ENCODE measurements around the gene MYOM1. TPM values are rescaled to one million over a fixed set of nuclear protein-coding genes. Genes with fewer than 3 reads are reported as not detected.

Gene MYOM1
- total RNA-seq, 2 experiments from 2014 or later: 2.4 to 3.8 TPM

DNA sequence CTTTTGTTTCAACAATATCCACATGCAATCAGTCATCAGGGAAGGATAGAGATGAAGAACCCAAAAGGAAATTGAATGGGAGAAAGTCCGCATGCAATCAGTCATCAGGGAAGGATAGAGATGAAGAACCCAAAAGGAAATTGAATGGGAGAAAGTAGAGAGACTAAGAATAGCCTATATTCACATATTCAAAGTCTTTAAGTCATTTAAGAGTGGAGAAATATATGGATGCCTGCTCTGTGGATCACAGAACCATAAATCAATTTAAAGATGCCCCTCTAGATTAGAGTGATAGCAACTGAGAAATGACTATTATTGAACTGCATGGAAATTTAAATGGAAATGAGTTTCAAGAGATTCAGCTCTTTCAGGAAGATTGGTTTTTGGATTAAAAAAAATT is 116.8 kb downstream of the MYOM1 start:
- Histone ChIP-seq H3K9me3 (ENCODE audit: low read length) (no peaks in the 10 kb centered on the region), H4K20me1 (ENCODE audit: insufficient read depth, low read length) (no peaks in the 10 kb centered on the region), H3K79me2 (ENCODE audit: insufficient read depth, low read depth, low read length) (no peaks in the 10 kb centered on the region), H3K4me1 (ENCODE audit: insufficient read depth, low read length, poor library complexity, severe bottlenecking) (no peaks in the 10 kb centered on the region), H3K4me2 (ENCODE audit: low read length) (no peak overlapping the region), H3K4me3 (ENCODE audit: low read depth, low read length, poor library complexity, severe bottlenecking) (no peak overlapping the region), H3K36me3 (ENCODE audit: insufficient read depth, low read length) (no peaks in the 10 kb centered on the region), H3K27ac (ENCODE audit: low read depth, low read length, poor library complexity, severe bottlenecking) (no peak overlapping the region), H2AFZ (ENCODE audit: low read length) (no peak overlapping the region), H3K9me2 (ENCODE audit: insufficient read depth, low read length) (no peaks in the 10 kb centered on the region)
- TF ChIP-seq, protein P1, sequence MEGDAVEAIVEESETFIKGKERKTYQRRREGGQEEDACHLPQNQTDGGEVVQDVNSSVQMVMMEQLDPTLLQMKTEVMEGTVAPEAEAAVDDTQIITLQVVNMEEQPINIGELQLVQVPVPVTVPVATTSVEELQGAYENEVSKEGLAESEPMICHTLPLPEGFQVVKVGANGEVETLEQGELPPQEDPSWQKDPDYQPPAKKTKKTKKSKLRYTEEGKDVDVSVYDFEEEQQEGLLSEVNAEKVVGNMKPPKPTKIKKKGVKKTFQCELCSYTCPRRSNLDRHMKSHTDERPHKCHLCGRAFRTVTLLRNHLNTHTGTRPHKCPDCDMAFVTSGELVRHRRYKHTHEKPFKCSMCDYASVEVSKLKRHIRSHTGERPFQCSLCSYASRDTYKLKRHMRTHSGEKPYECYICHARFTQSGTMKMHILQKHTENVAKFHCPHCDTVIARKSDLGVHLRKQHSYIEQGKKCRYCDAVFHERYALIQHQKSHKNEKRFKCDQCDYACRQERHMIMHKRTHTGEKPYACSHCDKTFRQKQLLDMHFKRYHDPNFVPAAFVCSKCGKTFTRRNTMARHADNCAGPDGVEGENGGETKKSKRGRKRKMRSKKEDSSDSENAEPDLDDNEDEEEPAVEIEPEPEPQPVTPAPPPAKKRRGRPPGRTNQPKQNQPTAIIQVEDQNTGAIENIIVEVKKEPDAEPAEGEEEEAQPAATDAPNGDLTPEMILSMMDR (conservative IDR thresholded peaks at IDR 0.05; ENCODE audit: low read length): no peak
- no peak for TF ChIP-seq EZH2phosphoT487 (IDR thresholded peaks at IDR 0.05; ENCODE audit: borderline replicate concordance, low read depth, low read length)
- POLR2A ChIA-PET: interaction anchor here (1.0 to 1.5 kb wide), 3 partner anchors 8 to 26 kb away, joined by 3 to 5 read pairs (median 3); no protein-coding TSS in a partner anchor
- intact Hi-C loops (cut with micrococcal nuclease; ENCODE audit: unreplicated experiment): loop anchor here (10.0 kb wide), 1 partner anchor 62 kb away; no protein-coding TSS in a partner anchor
- BruUV-seq (replicated peaks): no TSS peak
- DNase-seq (ENCODE audit: low spot score): no peak
- CTCF ChIA-PET (ENCODE audit: unreplicated experiment): no interaction called here

DNA sequence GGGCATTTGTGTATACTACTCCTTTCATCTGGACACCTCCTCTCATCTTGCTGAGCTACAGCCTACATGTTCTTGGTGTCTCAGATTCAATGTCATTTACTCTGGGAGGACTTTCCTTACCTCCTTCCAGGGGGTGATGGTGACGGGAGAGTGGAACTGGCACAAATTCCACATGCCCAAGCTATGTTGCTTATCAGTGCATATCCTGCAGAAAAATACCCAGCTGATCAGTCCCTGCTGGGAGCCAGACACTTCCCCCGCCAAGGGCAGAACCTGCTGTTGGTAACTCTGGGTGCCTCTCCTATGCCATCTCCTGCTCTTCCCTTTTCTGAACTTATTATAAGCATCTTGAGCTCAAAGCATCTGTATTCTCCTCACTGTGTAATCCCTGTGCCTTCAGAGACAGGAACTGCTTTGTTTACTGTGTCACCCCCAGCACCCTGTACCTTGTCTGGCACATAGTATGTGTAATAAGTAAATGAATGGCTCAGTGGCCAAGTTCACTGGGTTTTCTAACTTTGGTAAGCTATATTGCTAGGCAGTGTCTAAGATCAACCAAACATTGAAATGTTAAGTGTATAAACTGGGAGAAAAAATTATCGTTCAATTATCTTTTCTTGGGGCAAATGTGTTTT is 119.2 kb downstream of the MYOM1 start:
- DNase-seq (ENCODE audit: low spot score): no peak
- no peak overlapping the region for H3K27ac ChIP-seq (ENCODE audit: low read depth, low read length, poor library complexity, severe bottlenecking)
- H4K20me1 ChIP-seq (ENCODE audit: insufficient read depth, low read length): no peaks in the 10 kb centered on the region
- H3K4me1 ChIP-seq (ENCODE audit: insufficient read depth, low read length, poor library complexity, severe bottlenecking): no peaks in the 10 kb centered on the region
- H3K79me2 ChIP-seq (ENCODE audit: insufficient read depth, low read depth, low read length): no peaks in the 10 kb centered on the region
- ChIA-PET POLR2A (interaction anchor here (0.6 to 1.9 kb wide), 3 partner anchors 9 to 129 kb away, joined by 3 to 7 read pairs (median 6); no protein-coding TSS in a partner anchor), CTCF (ENCODE audit: unreplicated experiment) (no interaction called here)
- H3K9me2 ChIP-seq (ENCODE audit: insufficient read depth, low read length): no peaks in the 10 kb centered on the region
- no peaks in the 10 kb centered on the region for H3K9me3 ChIP-seq (ENCODE audit: low read length)
- BruUV-seq (replicated peaks): no TSS peak
- H3K4me2 ChIP-seq (ENCODE audit: low read length): no peak overlapping the region
- TF ChIP-seq, protein P1 (conservative IDR thresholded peaks at IDR 0.05; ENCODE audit: low read length): no peak
- no peak for TF ChIP-seq EZH2phosphoT487 (IDR thresholded peaks at IDR 0.05; ENCODE audit: borderline replicate concordance, low read depth, low read length)
- H3K4me3 ChIP-seq (ENCODE audit: low read depth, low read length, poor library complexity, severe bottlenecking): no peak overlapping the region
- H2AFZ ChIP-seq (ENCODE audit: low read length): no peak overlapping the region
- intact Hi-C loops (cut with micrococcal nuclease; ENCODE audit: unreplicated experiment): loop anchor here (10.0 kb wide), 1 partner anchor 64 kb away; no protein-coding TSS in a partner anchor
- no peaks in the 10 kb centered on the region for H3K36me3 ChIP-seq (ENCODE audit: insufficient read depth, low read length)

DNA sequence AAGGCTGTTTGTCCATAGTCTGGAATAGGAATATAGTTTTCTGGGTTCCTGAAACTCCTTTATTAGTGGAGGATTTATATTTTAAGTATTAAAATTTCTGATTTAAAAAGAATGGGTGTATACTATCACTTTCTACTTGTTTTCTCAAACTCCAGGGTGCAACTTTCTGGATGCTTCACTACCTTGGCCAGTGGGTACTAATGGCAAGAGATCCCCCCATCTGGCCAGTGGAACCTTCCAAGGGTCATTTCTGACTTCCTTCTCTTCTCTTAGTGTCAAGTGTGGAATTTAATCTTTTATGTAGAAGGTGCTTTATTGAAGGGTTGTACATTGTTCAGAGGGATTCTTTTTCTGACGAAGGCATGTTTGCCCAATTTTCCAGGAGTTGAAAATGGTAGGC is 120.4 kb downstream of the MYOM1 start:
- ChIA-PET POLR2A (no interaction called here), CTCF (ENCODE audit: unreplicated experiment) (no interaction called here)
- Histone ChIP-seq H2AFZ (ENCODE audit: low read length) (no peak overlapping the region), H3K4me1 (ENCODE audit: insufficient read depth, low read length, poor library complexity, severe bottlenecking) (no peaks in the 10 kb centered on the region), H3K79me2 (ENCODE audit: insufficient read depth, low read depth, low read length) (no peaks in the 10 kb centered on the region), H3K36me3 (ENCODE audit: insufficient read depth, low read length) (no peaks in the 10 kb centered on the region), H3K4me2 (ENCODE audit: low read length) (no peak overlapping the region), H3K9me3 (ENCODE audit: low read length) (no peaks in the 10 kb centered on the region), H4K20me1 (ENCODE audit: insufficient read depth, low read length) (no peaks in the 10 kb centered on the region), H3K27ac (ENCODE audit: low read depth, low read length, poor library complexity, severe bottlenecking) (no peak overlapping the region), H3K4me3 (ENCODE audit: low read depth, low read length, poor library complexity, severe bottlenecking) (no peak overlapping the region), H3K9me2 (ENCODE audit: insufficient read depth, low read length) (no peaks in the 10 kb centered on the region)
- no TSS peak for BruUV-seq (replicated peaks)
- no peak for DNase-seq (ENCODE audit: low spot score)
- intact Hi-C loops (cut with micrococcal nuclease; ENCODE audit: unreplicated experiment): no loop called here
- no peak for TF ChIP-seq EZH2phosphoT487 (IDR thresholded peaks at IDR 0.05; ENCODE audit: borderline replicate concordance, low read depth, low read length)
- TF ChIP-seq, protein P1 (conservative IDR thresholded peaks at IDR 0.05; ENCODE audit: low read length): no peak
